ENCODE data around the gene GEMIN7. TPM values are rescaled to one million over a fixed set of nuclear protein-coding genes. Genes with fewer than 3 reads are reported as not detected.

Gene GEMIN7
- total RNA-seq, 1 donor from 2014 or later: 39.4 TPM

GRCh38 chr19:45047188-45047797 lies 31.8 kb upstream of the GEMIN7 start:
- Mint-ChIP-seq H3K27me3 (no peaks in the 10 kb centered on the region), H3K36me3 (ENCODE audit: insufficient read depth) (peaks cover 17% of the 10 kb centered on the region), H3K4me1 (ENCODE audit: low read depth) (peaks cover 24% of the 10 kb centered on the region), H3K4me3 (ENCODE audit: low read depth) (no peak overlapping the region), H3K9me3 (ENCODE audit: low read depth) (no peaks in the 10 kb centered on the region), H3K27ac (peak overlapping the region; percentile 11)
- no peak for DNase-seq (ENCODE audit: low spot score, unreplicated experiment)
- no peak for TF ChIP-seq CTCF (IDR thresholded peaks at IDR 0.05; ENCODE audit: unreplicated experiment)

DNA sequence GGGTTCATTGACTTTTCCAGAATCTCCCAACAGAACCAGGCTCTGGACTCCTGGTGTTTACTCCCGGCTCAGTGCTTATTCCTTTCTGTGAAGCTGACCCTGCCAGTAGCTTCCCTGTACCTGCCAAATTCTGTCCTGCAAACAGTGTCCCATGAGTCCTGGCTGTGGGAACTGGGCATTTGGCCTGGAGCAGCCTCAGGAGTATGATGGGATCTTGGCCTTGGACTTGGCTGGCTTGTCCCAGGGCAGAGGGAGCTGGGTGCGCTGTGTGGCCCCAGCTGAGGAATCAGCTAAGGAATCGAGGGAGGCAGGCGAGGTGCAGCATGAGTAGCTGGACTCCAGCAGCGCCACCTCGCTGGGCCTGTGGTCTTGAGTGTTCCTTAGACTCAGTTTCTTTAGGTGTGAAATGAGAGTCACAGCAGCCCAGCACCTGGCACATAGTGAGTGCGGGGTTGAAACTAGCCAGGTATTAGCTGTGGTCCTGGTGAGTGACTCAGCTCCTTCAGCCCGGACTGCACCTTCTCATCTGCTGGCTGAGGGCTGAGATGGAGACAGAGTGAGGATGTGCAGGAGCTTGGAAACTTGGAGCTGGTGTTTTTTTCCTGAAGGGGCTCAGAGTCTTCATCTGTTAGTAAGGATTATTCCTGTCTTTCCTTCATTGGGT lies 29.9 kb upstream of the GEMIN7 start:
- Mint-ChIP-seq H3K27me3 (no peaks in the 10 kb centered on the region), H3K4me3 (ENCODE audit: low read depth) (no peak overlapping the region), H3K4me1 (ENCODE audit: low read depth) (peaks cover 24% of the 10 kb centered on the region), H3K36me3 (ENCODE audit: insufficient read depth) (peaks cover 19% of the 10 kb centered on the region), H3K27ac (peak overlapping the region; percentile 41), H3K9me3 (ENCODE audit: low read depth) (no peaks in the 10 kb centered on the region)
- no peak for TF ChIP-seq CTCF (IDR thresholded peaks at IDR 0.05; ENCODE audit: unreplicated experiment)
- no peak for DNase-seq (ENCODE audit: low spot score, unreplicated experiment)

GRCh38 chr19:45050036-45050435 lies 29.0 kb upstream of the GEMIN7 start:
- Mint-ChIP-seq H3K36me3 (ENCODE audit: insufficient read depth) (peaks cover 18% of the 10 kb centered on the region), H3K4me1 (ENCODE audit: low read depth) (peaks cover 21% of the 10 kb centered on the region), H3K27ac (peak overlapping the region; percentile 14), H3K4me3 (ENCODE audit: low read depth) (no peak overlapping the region), H3K27me3 (no peaks in the 10 kb centered on the region), H3K9me3 (ENCODE audit: low read depth) (no peaks in the 10 kb centered on the region)
- no peak for DNase-seq (ENCODE audit: low spot score, unreplicated experiment)
- no peak for TF ChIP-seq CTCF (IDR thresholded peaks at IDR 0.05; ENCODE audit: unreplicated experiment)

GRCh38 chr19:45051929-45052579 lies 27.0 kb upstream of the GEMIN7 start:
- Mint-ChIP-seq H3K36me3 (ENCODE audit: insufficient read depth) (peaks cover 15% of the 10 kb centered on the region), H3K4me1 (ENCODE audit: low read depth) (peaks cover 4% of the 10 kb centered on the region), H3K27ac (no peak overlapping the region), H3K4me3 (ENCODE audit: low read depth) (no peak overlapping the region), H3K9me3 (ENCODE audit: low read depth) (no peaks in the 10 kb centered on the region), H3K27me3 (no peaks in the 10 kb centered on the region)
- TF ChIP-seq CTCF (IDR thresholded peaks at IDR 0.05; ENCODE audit: unreplicated experiment): no peak
- no peak for DNase-seq (ENCODE audit: low spot score, unreplicated experiment)

DNA sequence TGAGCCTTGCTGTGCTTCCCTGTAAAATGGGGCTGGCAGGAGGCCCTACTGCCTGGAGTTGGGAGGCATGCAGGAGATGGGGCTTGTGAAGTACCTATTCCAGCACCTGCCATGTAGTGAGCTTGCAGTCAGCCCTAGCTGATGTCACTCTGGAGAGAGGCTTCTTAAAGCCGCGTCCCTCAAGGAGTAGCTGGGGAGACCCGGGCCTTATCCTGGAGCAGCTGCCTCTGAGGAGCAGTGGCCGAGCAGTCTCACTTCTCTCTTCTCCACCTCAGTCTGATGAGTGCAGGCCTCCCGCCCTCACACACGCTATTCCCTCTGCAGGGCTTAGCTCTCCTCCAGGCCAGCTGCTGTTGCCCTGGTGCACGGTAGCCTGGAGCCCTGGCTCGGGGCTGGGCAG lies 22.2 kb upstream of the GEMIN7 start:
- no peak for DNase-seq (ENCODE audit: low spot score, unreplicated experiment)
- TF ChIP-seq CTCF (IDR thresholded peaks at IDR 0.05; ENCODE audit: unreplicated experiment): no peak
- Mint-ChIP-seq H3K4me3 (ENCODE audit: low read depth) (no peak overlapping the region), H3K27ac (no peak overlapping the region), H3K4me1 (ENCODE audit: low read depth) (no peaks in the 10 kb centered on the region), H3K27me3 (no peaks in the 10 kb centered on the region), H3K36me3 (ENCODE audit: insufficient read depth) (peaks cover 30% of the 10 kb centered on the region), H3K9me3 (ENCODE audit: low read depth) (no peaks in the 10 kb centered on the region)
